A172 (cell line): ENCODE measurements around the gene COL2A1. TPM values are rescaled to one million over a fixed set of nuclear protein-coding genes. Genes with fewer than 3 reads are reported as not detected.
A peak's percentile ranks its signal among the peaks of the same experiment; 100 is the strongest.

Experiments used
- DNase-seq: peaks from one replicate; pipeline ENCODE4 v3.0.0-alpha.2; 2015; ENCODE audit warnings: low spot score
- total RNA-seq: library from RNA; depleted of rRNA; stranded (reverse); fragments of >200 nt; shearing (Covaris generic); gene quantifications from 2 replicates; pipeline ENCODE4 v1.2.3, GENCODE V29; 2014

Gene COL2A1
- total RNA-seq, 1 experiment from 2014 or later, result not detected

- DNase-seq, result no peak
Observed at GRCh38 chr12:48030173-48030650, 25.9 kb upstream of the COL2A1 start.

- DNase-seq, result no peak
Observed at GRCh38 chr12:48029491-48030172, 25.4 kb upstream of the COL2A1 start.

- no peak for DNase-seq
Observed at GRCh38 chr12:48028541-48029431, 24.5 kb upstream of the COL2A1 start.

GRCh38 chr12:48027183-48028002 lies 23.1 kb upstream of the COL2A1 start:
- DNase-seq, result no peak

GRCh38 chr12:48026060-48026827 lies 22.0 kb upstream of the COL2A1 start:
- DNase-seq, result no peak

- no peak for DNase-seq
Observed at GRCh38 chr12:48025281-48025680, 21.0 kb upstream of the COL2A1 start.

GRCh38 chr12:48024735-48025134 lies 20.5 kb upstream of the COL2A1 start:
- no peak for DNase-seq

GRCh38 chr12:48023386-48023785 lies 19.1 kb upstream of the COL2A1 start:
- no peak for DNase-seq

- no peak for DNase-seq
Observed at GRCh38 chr12:48022676-48023385, 18.6 kb upstream of the COL2A1 start.

GRCh38 chr12:48022180-48022521 lies 17.9 kb upstream of the COL2A1 start:
- no peak for DNase-seq

GRCh38 chr12:48021485-48022179 lies 17.4 kb upstream of the COL2A1 start:
- peak; percentile 25 for DNase-seq

- no peak for DNase-seq
Observed at GRCh38 chr12:48019639-48020265, 15.5 kb upstream of the COL2A1 start.

- no peak for DNase-seq
Observed at GRCh38 chr12:48018618-48018995, 14.3 kb upstream of the COL2A1 start.

GRCh38 chr12:48017921-48018617 lies 13.8 kb upstream of the COL2A1 start:
- no peak for DNase-seq

- DNase-seq, result no peak
Observed at GRCh38 chr12:48017496-48017895, 13.2 kb upstream of the COL2A1 start.

- no peak for DNase-seq
Observed at GRCh38 chr12:48016373-48017020, 12.2 kb upstream of the COL2A1 start.

- DNase-seq, result no peak
Observed at GRCh38 chr12:48015954-48016353, 11.7 kb upstream of the COL2A1 start.

- no peak for DNase-seq
Observed at GRCh38 chr12:48015129-48015528, 10.9 kb upstream of the COL2A1 start.

GRCh38 chr12:48013287-48013686 lies 9.0 kb upstream of the COL2A1 start:
- DNase-seq, result no peak
